B cell (primary cell): ENCODE measurements around the gene RERG. TPM values are rescaled to one million over a fixed set of nuclear protein-coding genes. Genes with fewer than 3 reads are reported as not detected.

ENCODE experiments used
- ATAC-seq: fragments of 200-7000 bp; cut with Tn5 transposase; one replicate; pipeline ENCODE4 v1.10.0; 2021; ENCODE audit warnings: low read depth, mild to moderate bottlenecking, moderate number of reproducible peaks, moderate library complexity
- CTCF ChIA-PET: fragments of 350-600 bp; sonication (Branson Sonifier 250); formaldehyde crosslinking; loops from one replicate; lab custom pipeline; 2021; ENCODE audit warnings: antibody characterized with exemption, inconsistent platforms; lab: Charles Lee
- POLR2A ChIA-PET: fragments of 350-600 bp; sonication (Branson Sonifier 250); formaldehyde crosslinking; loops from one replicate; lab custom pipeline; 2021; ENCODE audit warnings: antibody characterized with exemption; lab: Charles Lee
- DNase-seq: peaks from one replicate; pipeline ENCODE4 v3.0.0; 2013
- H2AFZ ChIP-seq: 2 replicates; pipeline ENCODE4 v1.6.1; 2012; ENCODE audit warnings: mild to moderate bottlenecking, low read depth, low read length; ENCODE audit not compliant: insufficient read depth, poor library complexity, severe bottlenecking
- H3K27ac ChIP-seq, 2 donors: 1 replicate in 1 of 2; 2 replicates in 1 of 2; pipeline ENCODE4 v1.5.1; 2012 to 2013; ENCODE audit warnings: low read length in 2 of 2, mild to moderate bottlenecking in 2 of 2, moderate library complexity in 1 of 2
- H3K27me3 ChIP-seq, 4 experiments: fragments of 200-600 bp in 1 of 4; sonication (generic) in 1 of 4; replicated peaks in 1 of 4; 1 replicate in 2 of 4; 2 replicates in 2 of 4; pipeline versions ENCODE4 v1.6.1 to v1.7.0; 2013 to 2016; ENCODE audit warnings: low read length in 3 of 4, mild to moderate bottlenecking in 2 of 4, mixed read lengths in 1 of 4, moderate library complexity in 1 of 4; ENCODE audit not compliant: insufficient read depth in 4 of 4, control insufficient read depth in 3 of 4; ENCODE audit errors: control extremely low read depth in 1 of 4
- H3K36me3 ChIP-seq, 2 experiments: replicated peaks in 1 of 2; 1 replicate in 1 of 2; 2 replicates in 1 of 2; pipeline versions ENCODE4 v1.6.1 to v1.7.1; 2013; ENCODE audit warnings: low read length in 1 of 2; ENCODE audit not compliant: insufficient read depth in 2 of 2, control insufficient read depth in 1 of 2; ENCODE audit errors: control extremely low read depth in 1 of 2, extremely low read depth in 1 of 2
- H3K4me1 ChIP-seq, 2 donors: fragments of 200-600 bp in 1 of 2; sonication (generic) in 1 of 2; 1 replicate in 1 of 2; 2 replicates in 1 of 2; pipeline versions ENCODE4 v1.5.1 to v1.6.1; 2013 to 2017; ENCODE audit warnings: low read length in 2 of 2; ENCODE audit not compliant: control insufficient read depth in 2 of 2, insufficient read depth in 2 of 2
- H3K4me2 ChIP-seq: replicated peaks from 2 replicates; pipeline ENCODE3; 2012; ENCODE audit warnings: mild to moderate bottlenecking, low read depth, low read length; ENCODE audit not compliant: poor library complexity, severe bottlenecking
- H3K4me3 ChIP-seq, 5 experiments: fragments of 200-600 bp in 1 of 5; sonication (generic) in 1 of 5; 1 replicate in 3 of 5; 2 replicates in 2 of 5; pipeline versions ENCODE4 v1.5.1 to v1.7.0; 2011 to 2016; ENCODE audit warnings: low read length in 4 of 5, mild to moderate bottlenecking in 4 of 5, low read depth in 2 of 5, control low read depth in 1 of 5, moderate library complexity in 1 of 5; ENCODE audit not compliant: insufficient read depth in 1 of 5; ENCODE audit errors: control extremely low read depth in 1 of 5, extremely low read depth in 1 of 5
- H3K79me2 ChIP-seq: fragments of 200-600 bp; sonication (generic); one replicate; pipeline ENCODE4 v1.6.0; 2016; ENCODE audit warnings: low read length; ENCODE audit not compliant: control insufficient read depth, insufficient read depth
- H3K9ac ChIP-seq: fragments of 200-600 bp; sonication (generic); 2 replicates; pipeline ENCODE4 v1.6.1; 2017; ENCODE audit warnings: mild to moderate bottlenecking, low read length, moderate library complexity
- H3K9me3 ChIP-seq, 3 donors: one replicate each; pipeline versions ENCODE4 v1.6.1 to v1.7.1; 2013; ENCODE audit warnings: low read length in 2 of 3; ENCODE audit not compliant: control insufficient read depth in 2 of 3, insufficient read depth in 1 of 3; ENCODE audit errors: control extremely low read depth in 1 of 3
- H4K20me1 ChIP-seq: 2 replicates; pipeline ENCODE4 v1.6.0; 2012; ENCODE audit warnings: mild to moderate bottlenecking, low read length; ENCODE audit not compliant: insufficient read depth, control insufficient read depth, poor library complexity, severe bottlenecking
- H3K27ac Mint-ChIP-seq: one replicate; pipeline ENCODE4 v1.8.0; 2021; ENCODE audit warnings: mixed read lengths
- H3K27me3 Mint-ChIP-seq: one replicate; pipeline ENCODE4 v1.8.0; 2021; ENCODE audit warnings: mixed read lengths
- H3K4me1 Mint-ChIP-seq: one replicate; pipeline ENCODE4 v1.8.0; 2021; ENCODE audit warnings: mixed read lengths
- H3K4me3 Mint-ChIP-seq: one replicate; pipeline ENCODE4 v1.8.0; 2021; ENCODE audit warnings: mixed read lengths
- H3K9me3 Mint-ChIP-seq: one replicate; pipeline ENCODE4 v1.8.0; 2022; ENCODE audit warnings: mixed read lengths; ENCODE audit not compliant: insufficient read depth
- CTCF ChIP-seq: fragments of 200-600 bp; IDR thresholded peaks from one replicate; pipeline ENCODE4 v1.8.0; 2022; ENCODE audit warnings: antibody characterized with exemption, mild to moderate bottlenecking
- EZH2 ChIP-seq: IDR thresholded peaks from 2 replicates; pipeline ENCODE4 v1.6.1; 2012; ENCODE audit warnings: borderline replicate concordance, low read depth, mild to moderate bottlenecking, moderate library complexity, low read length; ENCODE audit not compliant: insufficient read depth, poor library complexity, severe bottlenecking
- WGBS: methylation state at CpG from one replicate; pipeline ENCODE4 v1.1.5; 2013; ENCODE audit warnings: missing lambda C conversion rate; ENCODE audit not compliant: insufficient coverage; 5-methylcytosine and 5-hydroxymethylcytosine counted together
- intact Hi-C: fragments of 100-400 bp; cut with micrococcal nuclease; formaldehyde crosslinking; loops from one replicate; pipeline ENCODE4 v1.10.0; 2022
- polyA plus RNA-seq: library from polyadenylated mRNA; depleted of rRNA; stranded (reverse); fragments of >200 nt; gene quantifications from 2 replicates; pipeline ENCODE4 v1.2.3, GENCODE V29; 2012
- total RNA-seq, 2 donors: library from RNA; stranded (reverse); fragments of 120-200 nt in 1 of 2; gene quantifications; 1 replicate in 1 of 2; 2 replicates in 1 of 2; pipeline versions ENCODE4 v1.2.3 to v1.2.4, GENCODE V29; 2013 to 2022

Gene RERG
- total and polyA plus RNA-seq, 2 donors (not counting 1 experiment from before 2014, with no cell fraction given), result not detected

GRCh38 chr12:15268309-15268708 is 47.1 kb upstream of the RERG start:
- DNase-seq, result no peak
- CTCF ChIA-PET, result no interaction called here
- H3K79me2 ChIP-seq, result no peaks in the 10 kb centered on the region

GRCh38 chr12:15265875-15266274 is 44.7 kb upstream of the RERG start:
- H2AFZ ChIP-seq, result no peak overlapping the region
- no peaks in the 10 kb centered on the region for H3K9me3 Mint-ChIP-seq
- ATAC-seq (no peak), DNase-seq (no peak)
- no peak overlapping the region for H3K27ac Mint-ChIP-seq
- no peaks in the 10 kb centered on the region for H3K4me1 ChIP-seq
- no peak overlapping the region for H3K9ac ChIP-seq
- H3K4me1 Mint-ChIP-seq, result no peaks in the 10 kb centered on the region
- H4K20me1 ChIP-seq, result no peaks in the 10 kb centered on the region
- peaks cover 3% of the 10 kb centered on the region for H3K27me3 Mint-ChIP-seq
- no peaks in the 10 kb centered on the region for H3K79me2 ChIP-seq
- no peaks in the 10 kb centered on the region for H3K9me3 ChIP-seq
- ChIA-PET CTCF (no interaction called here), POLR2A (no interaction called here)
- no peak overlapping the region for H3K4me3 ChIP-seq
- H3K4me2 ChIP-seq, result no peak overlapping the region
- H3K27me3 ChIP-seq, result no peaks in the 10 kb centered on the region
- TF ChIP-seq EZH2, result no peak
- no peak for TF ChIP-seq CTCF
- H3K4me3 Mint-ChIP-seq, result no peak overlapping the region
- no peaks in the 10 kb centered on the region for H3K36me3 ChIP-seq
- H3K27ac ChIP-seq, result no peak overlapping the region
- intact Hi-C loops, result loop anchor here (10.0 kb wide), 1 partner anchor 271 kb away; no protein-coding TSS in a partner anchor

More at GRCh38 chr12:15268309-15268708, 47.1 kb upstream of the RERG start:
- TF ChIP-seq CTCF, result no peak
- no peak for TF ChIP-seq EZH2
- Histone ChIP-seq H3K4me2 (no peak overlapping the region), H3K27ac (no peak overlapping the region), H2AFZ (no peak overlapping the region), H3K4me3 (no peak overlapping the region), H4K20me1 (no peaks in the 10 kb centered on the region), H3K36me3 (no peaks in the 10 kb centered on the region), H3K27me3 (no peaks in the 10 kb centered on the region), H3K9me3 (no peaks in the 10 kb centered on the region), H3K9ac (no peak overlapping the region), H3K4me1 (no peaks in the 10 kb centered on the region)
- WGBS, result 100% methylated on average over 1 of the region's 1 CpG
- Mint-ChIP-seq H3K4me3 (no peak overlapping the region), H3K27me3 (peaks cover 3% of the 10 kb centered on the region), H3K27ac (no peak overlapping the region), H3K4me1 (no peaks in the 10 kb centered on the region), H3K9me3 (no peaks in the 10 kb centered on the region)
- ATAC-seq, result no peak
- POLR2A ChIA-PET, result no interaction called here
- intact Hi-C loops, result loop anchor here (2.0 to 10.0 kb wide), 2 partner anchors 254 to 274 kb away; no protein-coding TSS in a partner anchor
